SHP77 (cell line): Measurements from ENCODE around the gene MOB3B.

Source experiments
- DNase-seq, 2 experiments: peaks; one replicate each; lab custom pipeline; 2025; lab: John Stamatoyannopoulos, UW

MOB3B gene

GRCh38 chr9:27280249-27280648 lies 249.4 kb downstream of the MOB3B start:
- no peak for DNase-seq

- DNase-seq = no peak
Measured at GRCh38 chr9:27279611-27280010, 250.0 kb downstream of the MOB3B start.

GRCh38 chr9:27278374-27278773 lies 251.2 kb downstream of the MOB3B start:
- DNase-seq = no peak

GRCh38 chr9:27276193-27277030 lies 253.2 kb downstream of the MOB3B start:
- peak; percentile 10 to 27 for DNase-seq
